ENCODE measurements around the gene SPC24.
"Not testable (repeated sequence)": the region's sequence is repeated elsewhere in the genome, so short reads cannot be mapped to it uniquely, and the experiment has no call there.

SPC24 gene

GRCh38 chr19:11168568-11168967, 13.0 kb upstream of the SPC24 start:
- no peak overlapping the region for H3K4me3 ChIP-seq (ENCODE audit: low read depth, low read length)
- DNase-seq, result no peak
- no peaks in the 10 kb centered on the region for H3K9me3 ChIP-seq
- no peaks in the 10 kb centered on the region for H3K4me1 ChIP-seq
- H3K36me3 ChIP-seq, result peaks cover 10% of the 10 kb centered on the region
- no peak for TF ChIP-seq CTCF (IDR thresholded peaks at IDR 0.05; ENCODE audit: low read depth, low read length)
- no peaks in the 10 kb centered on the region for H3K27me3 ChIP-seq

- H3K9me3 ChIP-seq, result no peaks in the 10 kb centered on the region
- DNase-seq, result no peak
- H3K27me3 ChIP-seq, result no peaks in the 10 kb centered on the region
- H3K4me3 ChIP-seq (ENCODE audit: low read depth, low read length), result no peak overlapping the region
- TF ChIP-seq CTCF (IDR thresholded peaks at IDR 0.05; ENCODE audit: low read depth, low read length), result no peak
- peaks cover 10% of the 10 kb centered on the region for H3K36me3 ChIP-seq
- no peaks in the 10 kb centered on the region for H3K4me1 ChIP-seq
Observed at GRCh38 chr19:11166281-11167142, 10.9 kb upstream of the SPC24 start.

- Histone ChIP-seq H3K4me3 (ENCODE audit: low read depth, low read length) (no peak overlapping the region), H3K36me3 (peaks cover 10% of the 10 kb centered on the region), H3K4me1 (no peaks in the 10 kb centered on the region), H3K9me3 (no peaks in the 10 kb centered on the region), H3K27me3 (no peaks in the 10 kb centered on the region)
- DNase-seq, result no peak
- TF ChIP-seq CTCF (IDR thresholded peaks at IDR 0.05; ENCODE audit: low read depth, low read length), result no peak
Observed at GRCh38 chr19:11165486-11166030, 10.0 kb upstream of the SPC24 start.

GRCh38 chr19:11164879-11165406, 9.4 kb upstream of the SPC24 start:
- no peaks in the 10 kb centered on the region for H3K27me3 ChIP-seq
- H3K4me1 ChIP-seq, result no peaks in the 10 kb centered on the region
- peaks cover 4% of the 10 kb centered on the region for H3K36me3 ChIP-seq
- no peaks in the 10 kb centered on the region for H3K9me3 ChIP-seq
- H3K4me3 ChIP-seq (ENCODE audit: low read depth, low read length), result no peak overlapping the region
- DNase-seq, result no peak
- TF ChIP-seq CTCF (IDR thresholded peaks at IDR 0.05; ENCODE audit: low read depth, low read length), result no peak

GRCh38 chr19:11164296-11164695, 8.7 kb upstream of the SPC24 start:
- Histone ChIP-seq H3K4me1 (no peaks in the 10 kb centered on the region), H3K27me3 (no peaks in the 10 kb centered on the region), H3K9me3 (no peaks in the 10 kb centered on the region), H3K4me3 (ENCODE audit: low read depth, low read length) (no peak overlapping the region), H3K36me3 (no peaks in the 10 kb centered on the region)
- no peak for DNase-seq
- no peak for TF ChIP-seq CTCF (IDR thresholded peaks at IDR 0.05; ENCODE audit: low read depth, low read length)

- H3K9me3 ChIP-seq; DNase-seq; H3K27me3 ChIP-seq; H3K4me3 ChIP-seq (ENCODE audit: low read depth, low read length); H3K36me3 ChIP-seq; H3K4me1 ChIP-seq: not testable (repeated sequence)
Observed at GRCh38 chr19:11160440-11160768, 4.8 kb upstream of the SPC24 start.

Data from BE2C (cell line).